HepG2 (cell line): ENCODE results near the gene TAF6L. TPM values are rescaled to one million over a fixed set of nuclear protein-coding genes. Genes with fewer than 3 reads are reported as not detected.

Source experiments
- ATAC-seq: fragments of 200-7000 bp; cut with Tn5 transposase; 3 replicates; pipeline ENCODE4 v1.9.1; 2020; ENCODE audit warnings: mild to moderate bottlenecking, moderate library complexity
- BruUV-seq: library from RNA; stranded (reverse); fragments of 400-500 nt; replicated peaks from 2 replicates; lab custom pipeline; 2021; lab: Mats Ljungman, UMichigan
- CTCF ChIA-PET: fragments of 300-600 bp; formaldehyde crosslinking; extraction: SDS; loops from one replicate; lab custom pipeline; 2021; ENCODE audit warnings: low total read pairs, inconsistent platforms, low intra/inter-chr PET ratio; lab: Yijun Ruan, JAX
- POLR2A ChIA-PET: fragments of 350-600 bp; sonication (Branson Sonifier 250); formaldehyde crosslinking; loops from one replicate; lab custom pipeline; 2020; ENCODE audit warnings: antibody characterized with exemption, inconsistent platforms; lab: Yijun Ruan, JAX
- DNase-seq: peaks from one replicate; pipeline ENCODE4 v3.0.0-alpha.2; 2015; ENCODE audit warnings: low spot score
- FAIRE-seq: peaks from 3 replicates; lab custom pipeline; 2011; peaks lifted over from hg19 to GRCh38; lab: Jason Lieb, UNC
- H2AFZ ChIP-seq: one replicate; pipeline ENCODE4 v1.6.1; 2011; ENCODE audit warnings: low read length, inconsistent platforms
- H3K27ac ChIP-seq: fragments of 300-600 bp; 3 replicates; pipeline ENCODE4 v1.8.0; 2011; ENCODE audit warnings: mixed run types, mild to moderate bottlenecking, mixed read lengths, low read length, inconsistent platforms; ENCODE audit not compliant: insufficient read depth; ENCODE audit errors: extremely low read length
- H3K27me3 ChIP-seq, 2 experiments: fragments of 200-600 bp in 1 of 2; 2 replicates in 1 of 2; 3 replicates in 1 of 2; pipeline versions ENCODE4 v1.6.0 to v1.8.0; 2011; ENCODE audit warnings: low read length in 2 of 2, mild to moderate bottlenecking in 2 of 2, moderate library complexity in 2 of 2, inconsistent platforms in 1 of 2; ENCODE audit not compliant: insufficient read depth in 2 of 2, control insufficient read depth in 1 of 2
- H3K36me3 ChIP-seq, 2 experiments: fragments of 200-600 bp in 1 of 2; replicated peaks in 1 of 2; 2 replicates in 1 of 2; 3 replicates in 1 of 2; pipeline versions ENCODE4 v1.5.1 to v1.8.0; 2011; ENCODE audit warnings: low read length in 2 of 2, inconsistent platforms in 1 of 2; ENCODE audit not compliant: insufficient read depth in 2 of 2, control insufficient read depth in 1 of 2
- H3K4me1 ChIP-seq: 2 replicates; pipeline ENCODE4 v1.5.1; 2012; ENCODE audit warnings: low read length, inconsistent platforms; ENCODE audit not compliant: insufficient read depth
- H3K4me2 ChIP-seq: 2 replicates; pipeline ENCODE4 v1.6.0; 2011; ENCODE audit warnings: low read depth, low read length, inconsistent platforms
- H3K4me3 ChIP-seq, 3 experiments: fragments of 200-600 bp in 1 of 3; sonication (generic), shearing (Covaris generic) in 1 of 3; replicated peaks in 1 of 3; 2 replicates each; pipeline ENCODE4 v1.5.1; 2011 to 2016; ENCODE audit warnings: low read length in 3 of 3, inconsistent platforms in 2 of 3, low read depth in 2 of 3, mild to moderate bottlenecking in 2 of 3, control low read depth in 1 of 3, mixed read lengths in 1 of 3; ENCODE audit not compliant: insufficient read depth in 1 of 3
- H3K79me2 ChIP-seq: one replicate; pipeline ENCODE4 v1.6.1; 2011; ENCODE audit warnings: low read length, inconsistent platforms; ENCODE audit not compliant: insufficient read depth
- H3K9ac ChIP-seq: 2 replicates; pipeline ENCODE4 v1.6.0; 2011; ENCODE audit warnings: mild to moderate bottlenecking, low read depth, low read length, inconsistent platforms; ENCODE audit not compliant: insufficient read depth
- H3K9me3 ChIP-seq: 2 replicates; pipeline ENCODE4 v1.5.1; 2012; ENCODE audit warnings: mild to moderate bottlenecking, low read length
- H4K20me1 ChIP-seq: 2 replicates; pipeline ENCODE4 v1.6.0; 2011; ENCODE audit warnings: inconsistent platforms, mild to moderate bottlenecking, low read length, moderate library complexity; ENCODE audit not compliant: insufficient read depth
- ZNF83 ChIP-seq: sonication (generic); formaldehyde crosslinking; IDR thresholded peaks from 2 replicates; pipeline ENCODE4 v1.4.0; 2020; ENCODE audit warnings: missing genetic modification reagents, mild to moderate bottlenecking, borderline replicate concordance
- WGBS: methylation state at CpG from one replicate; pipeline ENCODE4 v1.1.6; 2017; ENCODE audit warnings: low lambda C conversion rate; 5-methylcytosine and 5-hydroxymethylcytosine counted together
- in situ Hi-C: cut with HindIII; loops from 2 replicates; pipeline ENCODE4 v1.10.0; 2017; ENCODE audit warnings: low pct_unique_long_range_greater_than_20kb; ENCODE audit not compliant: extremely low pct_ligation_motif_present
- intact Hi-C: fragments of 100-400 bp; cut with micrococcal nuclease; formaldehyde crosslinking; loops from one replicate; pipeline ENCODE4 v1.10.0; 2022; ENCODE audit not compliant: unreplicated experiment
- polyA plus RNA-seq, 8 experiments: library from polyadenylated mRNA; depleted of rRNA in 3 of 8; stranded (reverse) in 7 of 8; unstranded in 1 of 8; fragments of >200 nt; fragmentation: Illumina TruSeq in 4 of 8; extraction: Trizol in 4 of 8; gene quantifications; 2 replicates each; pipeline versions ENCODE4 v1.2.1 to v1.2.3, GENCODE V29; 2011 to 2016; ENCODE audit warnings: low read depth in 4 of 8, missing spikeins in 1 of 8, mixed read lengths in 1 of 8; ENCODE audit not compliant: insufficient read depth in 1 of 8
- total RNA-seq, 5 experiments: library from RNA; depleted of rRNA; stranded (reverse); fragments of >200 nt; fragmentation: Illumina TruSeq; extraction: Trizol; gene quantifications; 2 replicates each; pipeline ENCODE4 v1.2.3, GENCODE V29; 2016; ENCODE audit warnings: low read depth in 1 of 5
- TF ChIP-seq, protein P1 (sequence below): sonication (generic); formaldehyde crosslinking; IDR thresholded peaks from 2 replicates; pipeline ENCODE4 v1.5.1; 2020; ENCODE audit warnings: missing genetic modification reagents, mild to moderate bottlenecking, borderline replicate concordance
- TF ChIP-seq, protein P2 (sequence below): sonication (generic); formaldehyde crosslinking; IDR thresholded peaks from 2 replicates; pipeline ENCODE4; 2020; ENCODE audit warnings: missing genetic modification reagents, mild to moderate bottlenecking, borderline replicate concordance
- TF ChIP-seq, protein P3 (sequence below): sonication (generic); formaldehyde crosslinking; IDR thresholded peaks from 2 replicates; pipeline ENCODE4 v1.8.0; 2023; ENCODE audit warnings: mild to moderate bottlenecking, missing genetic modification reagents

The TAF6L gene
- total and polyA plus RNA-seq, 2 of the 13 experiments (the other 11 are each of a cell fraction or from before 2014, with no cell fraction given), result 12.6 to 19.4 TPM

DNA sequence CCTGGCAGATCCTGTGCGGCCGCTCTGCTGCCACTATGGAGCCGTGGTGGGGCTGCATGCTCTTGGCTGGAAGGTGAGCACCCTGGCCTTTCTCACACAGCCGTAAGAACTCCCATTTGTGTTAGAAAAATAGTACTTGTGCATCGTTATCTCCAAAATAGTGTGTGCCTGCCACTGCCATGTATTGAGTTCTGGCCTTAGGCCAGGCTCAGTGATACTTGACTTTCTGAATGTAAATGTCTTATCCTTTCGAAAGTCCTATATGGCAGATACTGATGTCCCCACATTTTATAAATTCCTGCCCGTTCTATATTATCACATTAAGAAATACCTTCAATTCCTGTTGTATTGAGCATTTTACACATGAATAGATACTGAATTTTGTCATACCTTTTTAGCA, 11.6 kb downstream of the TAF6L start:
- H3K27me3 ChIP-seq, result no peaks in the 10 kb centered on the region; a peak in 1 of 5 replicates
- H3K4me2 ChIP-seq, result no peak overlapping the region
- H3K27ac ChIP-seq, result no peak overlapping the region
- POLR2A ChIA-PET, result no interaction called here
- CTCF ChIA-PET, result no interaction called here
- 97% methylated on average over 4 of the region's 7 CpGs for WGBS
- no peak overlapping the region for H3K9ac ChIP-seq
- BruUV-seq, result no TSS peak
- DNase-seq (no peak), ATAC-seq (no peak), FAIRE-seq (no peak)
- H4K20me1 ChIP-seq, result no peaks in the 10 kb centered on the region
- H3K36me3 ChIP-seq, result peaks cover 9 to 23% of the 10 kb centered on the region in 2 experiments
- in situ Hi-C loops (no loop called here), intact Hi-C loops (no loop called here)
- no peak overlapping the region for H3K4me3 ChIP-seq
- H3K4me1 ChIP-seq, result peaks cover 10% of the 10 kb centered on the region
- no peak for TF ChIP-seq ZNF83 (CRISPR knock-in tag)
- TF ChIP-seq, protein P1, sequence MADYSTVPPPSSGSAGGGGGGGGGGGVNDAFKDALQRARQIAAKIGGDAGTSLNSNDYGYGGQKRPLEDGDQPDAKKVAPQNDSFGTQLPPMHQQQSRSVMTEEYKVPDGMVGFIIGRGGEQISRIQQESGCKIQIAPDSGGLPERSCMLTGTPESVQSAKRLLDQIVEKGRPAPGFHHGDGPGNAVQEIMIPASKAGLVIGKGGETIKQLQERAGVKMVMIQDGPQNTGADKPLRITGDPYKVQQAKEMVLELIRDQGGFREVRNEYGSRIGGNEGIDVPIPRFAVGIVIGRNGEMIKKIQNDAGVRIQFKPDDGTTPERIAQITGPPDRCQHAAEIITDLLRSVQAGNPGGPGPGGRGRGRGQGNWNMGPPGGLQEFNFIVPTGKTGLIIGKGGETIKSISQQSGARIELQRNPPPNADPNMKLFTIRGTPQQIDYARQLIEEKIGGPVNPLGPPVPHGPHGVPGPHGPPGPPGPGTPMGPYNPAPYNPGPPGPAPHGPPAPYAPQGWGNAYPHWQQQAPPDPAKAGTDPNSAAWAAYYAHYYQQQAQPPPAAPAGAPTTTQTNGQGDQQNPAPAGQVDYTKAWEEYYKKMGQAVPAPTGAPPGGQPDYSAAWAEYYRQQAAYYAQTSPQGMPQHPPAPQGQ (CRISPR knock-in tag), result no peak
- TF ChIP-seq, protein P2, sequence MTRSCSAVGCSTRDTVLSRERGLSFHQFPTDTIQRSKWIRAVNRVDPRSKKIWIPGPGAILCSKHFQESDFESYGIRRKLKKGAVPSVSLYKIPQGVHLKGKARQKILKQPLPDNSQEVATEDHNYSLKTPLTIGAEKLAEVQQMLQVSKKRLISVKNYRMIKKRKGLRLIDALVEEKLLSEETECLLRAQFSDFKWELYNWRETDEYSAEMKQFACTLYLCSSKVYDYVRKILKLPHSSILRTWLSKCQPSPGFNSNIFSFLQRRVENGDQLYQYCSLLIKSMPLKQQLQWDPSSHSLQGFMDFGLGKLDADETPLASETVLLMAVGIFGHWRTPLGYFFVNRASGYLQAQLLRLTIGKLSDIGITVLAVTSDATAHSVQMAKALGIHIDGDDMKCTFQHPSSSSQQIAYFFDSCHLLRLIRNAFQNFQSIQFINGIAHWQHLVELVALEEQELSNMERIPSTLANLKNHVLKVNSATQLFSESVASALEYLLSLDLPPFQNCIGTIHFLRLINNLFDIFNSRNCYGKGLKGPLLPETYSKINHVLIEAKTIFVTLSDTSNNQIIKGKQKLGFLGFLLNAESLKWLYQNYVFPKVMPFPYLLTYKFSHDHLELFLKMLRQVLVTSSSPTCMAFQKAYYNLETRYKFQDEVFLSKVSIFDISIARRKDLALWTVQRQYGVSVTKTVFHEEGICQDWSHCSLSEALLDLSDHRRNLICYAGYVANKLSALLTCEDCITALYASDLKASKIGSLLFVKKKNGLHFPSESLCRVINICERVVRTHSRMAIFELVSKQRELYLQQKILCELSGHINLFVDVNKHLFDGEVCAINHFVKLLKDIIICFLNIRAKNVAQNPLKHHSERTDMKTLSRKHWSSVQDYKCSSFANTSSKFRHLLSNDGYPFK, result no peak
- TF ChIP-seq, protein P3, sequence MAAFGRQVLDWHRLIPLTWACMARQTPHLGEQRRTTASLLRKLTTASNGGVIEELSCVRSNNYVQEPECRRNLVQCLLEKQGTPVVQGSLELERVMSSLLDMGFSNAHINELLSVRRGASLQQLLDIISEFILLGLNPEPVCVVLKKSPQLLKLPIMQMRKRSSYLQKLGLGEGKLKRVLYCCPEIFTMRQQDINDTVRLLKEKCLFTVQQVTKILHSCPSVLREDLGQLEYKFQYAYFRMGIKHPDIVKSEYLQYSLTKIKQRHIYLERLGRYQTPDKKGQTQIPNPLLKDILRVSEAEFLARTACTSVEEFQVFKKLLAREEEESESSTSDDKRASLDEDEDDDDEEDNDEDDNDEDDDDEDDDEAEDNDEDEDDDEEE (CRISPR knock-in tag), result no peak
- no peaks in the 10 kb centered on the region for H3K9me3 ChIP-seq
- H3K79me2 ChIP-seq, result peaks cover 2% of the 10 kb centered on the region
- no peak overlapping the region for H2AFZ ChIP-seq
